MM.1S (cell line): ENCODE data around the gene PCDHB13.
"Not testable (repeated sequence)": the region's sequence is repeated elsewhere in the genome, so short reads cannot be mapped to it uniquely, and the experiment has no call there.

ENCODE experiments used
- DNase-seq: peaks from one replicate; pipeline ENCODE4 v3.0.0-alpha.2; 2015
- H2AFZ ChIP-seq: fragments of 300-600 bp; sonication (generic); 2 replicates; pipeline ENCODE4 v1.6.0; 2016; ENCODE audit warnings: antibody characterized with exemption, low read length
- H3F3A ChIP-seq: fragments of 300-600 bp; sonication (generic); 2 replicates; pipeline ENCODE4 v1.6.1; 2016; ENCODE audit warnings: mild to moderate bottlenecking, antibody characterized with exemption, low read length, moderate library complexity, mixed read lengths; ENCODE audit not compliant: insufficient read depth
- H3K27ac ChIP-seq: fragments of 300-600 bp; sonication (generic); 2 replicates; pipeline ENCODE4 v1.5.1; 2016; ENCODE audit warnings: mild to moderate bottlenecking, low read length
- H3K27me3 ChIP-seq: fragments of 300-600 bp; sonication (generic); replicated peaks from 2 replicates; pipeline ENCODE4 v1.6.0; 2016; ENCODE audit warnings: low read length; ENCODE audit not compliant: insufficient read depth
- H3K36me3 ChIP-seq: fragments of 300-600 bp; sonication (generic); replicated peaks from 2 replicates; pipeline ENCODE4 v1.6.1; 2016; ENCODE audit warnings: mild to moderate bottlenecking, low read length, mixed read lengths; ENCODE audit not compliant: insufficient read depth
- H3K4me1 ChIP-seq: fragments of 300-600 bp; sonication (generic); 2 replicates; pipeline ENCODE4 v1.6.1; 2016; ENCODE audit warnings: low read length, mixed read lengths
- H3K4me2 ChIP-seq: fragments of 300-600 bp; sonication (generic); 2 replicates; pipeline ENCODE4 v1.6.0; 2016; ENCODE audit warnings: low read depth, low read length
- H3K4me3 ChIP-seq: fragments of 300-600 bp; sonication (generic); 2 replicates; pipeline ENCODE4 v1.5.1; 2016; ENCODE audit warnings: low read length, mixed read lengths
- H3K79me2 ChIP-seq: fragments of 300-600 bp; sonication (generic); 2 replicates; pipeline ENCODE4 v1.6.1; 2016; ENCODE audit warnings: mixed run types, low read length, mixed read lengths
- H3K9ac ChIP-seq: fragments of 300-600 bp; sonication (generic); 2 replicates; pipeline ENCODE4 v1.6.1; 2016; ENCODE audit warnings: low read length, mixed read lengths
- H3K9me2 ChIP-seq: fragments of 300-600 bp; sonication (generic); replicated peaks from 2 replicates; pipeline ENCODE4 v1.6.1; 2016; ENCODE audit warnings: mild to moderate bottlenecking, low read length, mixed read lengths; ENCODE audit not compliant: insufficient read depth
- H3K9me3 ChIP-seq: fragments of 300-600 bp; sonication (generic); replicated peaks from 2 replicates; pipeline ENCODE4 v1.6.1; 2016; ENCODE audit warnings: mild to moderate bottlenecking, low read length, mixed read lengths; ENCODE audit not compliant: insufficient read depth
- H4K20me1 ChIP-seq: fragments of 300-600 bp; sonication (generic); 2 replicates; pipeline ENCODE4 v1.6.1; 2016; ENCODE audit warnings: mild to moderate bottlenecking, low read length, moderate library complexity, mixed read lengths; ENCODE audit not compliant: insufficient read depth
- EZH2 ChIP-seq: fragments of 300-600 bp; sonication (generic); optimal IDR thresholded peaks from 2 replicates; pipeline ENCODE3; 2017; ENCODE audit warnings: low read depth, mild to moderate bottlenecking, antibody characterized with exemption, low read length, mixed read lengths
- EZH2phosphoT487 ChIP-seq: fragments of 300-600 bp; sonication (generic); IDR thresholded peaks from 2 replicates; pipeline ENCODE4 v1.6.1; 2018; ENCODE audit warnings: antibody characterized with exemption, low read length
- TF ChIP-seq, protein P1 (sequence below): fragments of 300-600 bp; sonication (generic); IDR thresholded peaks from 2 replicates; pipeline ENCODE4 v1.5.1; 2016; ENCODE audit warnings: antibody characterized with exemption, low read length, mixed read lengths

The PCDHB13 gene

DNA sequence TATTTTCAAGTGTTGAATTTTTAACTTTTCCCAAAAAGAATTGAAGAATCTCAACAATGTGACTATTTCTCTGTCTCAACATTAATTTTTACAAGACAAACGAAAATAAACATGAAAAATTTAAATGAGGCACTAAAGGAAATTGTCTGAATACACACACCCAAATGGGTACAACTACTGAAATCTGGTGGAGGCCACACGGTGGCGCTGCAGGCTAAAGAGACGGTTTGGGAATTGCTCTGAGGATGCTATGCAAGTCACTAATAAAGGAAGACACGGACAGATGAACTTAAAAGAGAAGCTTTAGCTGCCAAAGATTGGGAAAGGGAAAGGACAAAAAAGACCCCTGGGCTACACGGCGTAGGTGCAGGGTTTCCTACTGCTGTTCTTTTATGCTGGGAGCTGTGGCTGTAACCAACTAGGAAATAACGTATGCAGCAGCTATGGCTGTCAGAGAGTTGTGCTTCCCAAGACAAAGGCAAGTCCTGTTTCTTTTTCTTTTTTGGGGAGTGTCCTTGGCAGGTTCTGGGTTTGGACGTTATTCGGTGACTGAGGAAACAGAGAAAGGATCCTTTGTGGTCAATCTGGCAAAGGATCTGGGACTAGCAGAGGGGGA, 21.5 kb upstream of the PCDHB13 start, which contains the start of gene PCDHB10:
Gene PCDHB10 (plus strand): TSS at position 244 of the 616 bp plus-strand sequence. CDS start 200 bp downstream, at position 444.
- H2AFZ ChIP-seq = no peak within 1 kb of the TSS

DNA sequence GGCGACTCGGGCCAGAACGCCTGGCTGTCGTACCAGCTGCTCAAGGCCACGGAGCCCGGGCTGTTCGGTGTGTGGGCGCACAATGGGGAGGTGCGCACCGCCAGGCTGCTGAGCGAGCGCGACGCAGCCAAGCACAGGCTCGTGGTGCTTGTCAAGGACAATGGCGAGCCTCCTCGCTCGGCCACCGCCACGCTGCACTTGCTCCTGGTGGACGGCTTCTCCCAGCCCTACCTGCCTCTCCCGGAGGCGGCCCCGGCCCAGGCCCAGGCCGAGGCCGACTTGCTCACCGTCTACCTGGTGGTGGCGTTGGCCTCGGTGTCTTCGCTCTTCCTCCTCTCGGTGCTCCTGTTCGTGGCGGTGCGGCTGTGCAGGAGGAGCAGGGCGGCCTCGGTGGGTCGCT, 19.4 kb upstream of the PCDHB13 start:
- not testable (repeated sequence) for H3K9ac ChIP-seq, H3K9me3 ChIP-seq, H3K4me3 ChIP-seq, H3K4me2 ChIP-seq, H3K9me2 ChIP-seq, H3K27me3 ChIP-seq, H2AFZ ChIP-seq, H4K20me1 ChIP-seq, H3K4me1 ChIP-seq, H3K36me3 ChIP-seq, H3F3A ChIP-seq, H3K79me2 ChIP-seq, DNase-seq, H3K27ac ChIP-seq

More for the DNA sequence above, 21.5 kb upstream of the PCDHB13 start, which contains the start of gene PCDHB10:
- peak; percentile 59 for DNase-seq
- H3F3A ChIP-seq = no peaks in the 10 kb centered on the region
- H3K9ac ChIP-seq = no peak within 1 kb of the TSS
- no peaks in the 10 kb centered on the region for H4K20me1 ChIP-seq
- no peaks in the 10 kb centered on the region for H3K9me2 ChIP-seq
- no peaks in the 10 kb centered on the region for H3K9me3 ChIP-seq
- no peaks in the 10 kb centered on the region for H3K79me2 ChIP-seq
- H3K4me1 ChIP-seq = no peaks in the 10 kb centered on the region
- no peak within 1 kb of the TSS for H3K27ac ChIP-seq
- H3K27me3 ChIP-seq = no peaks in the 10 kb centered on the region
- H3K36me3 ChIP-seq = no peaks in the 10 kb centered on the region
- H3K4me2 ChIP-seq = no peak within 1 kb of the TSS
- TF ChIP-seq EZH2 (no peak), EZH2phosphoT487 (no peak)
- TF ChIP-seq, protein P1, sequence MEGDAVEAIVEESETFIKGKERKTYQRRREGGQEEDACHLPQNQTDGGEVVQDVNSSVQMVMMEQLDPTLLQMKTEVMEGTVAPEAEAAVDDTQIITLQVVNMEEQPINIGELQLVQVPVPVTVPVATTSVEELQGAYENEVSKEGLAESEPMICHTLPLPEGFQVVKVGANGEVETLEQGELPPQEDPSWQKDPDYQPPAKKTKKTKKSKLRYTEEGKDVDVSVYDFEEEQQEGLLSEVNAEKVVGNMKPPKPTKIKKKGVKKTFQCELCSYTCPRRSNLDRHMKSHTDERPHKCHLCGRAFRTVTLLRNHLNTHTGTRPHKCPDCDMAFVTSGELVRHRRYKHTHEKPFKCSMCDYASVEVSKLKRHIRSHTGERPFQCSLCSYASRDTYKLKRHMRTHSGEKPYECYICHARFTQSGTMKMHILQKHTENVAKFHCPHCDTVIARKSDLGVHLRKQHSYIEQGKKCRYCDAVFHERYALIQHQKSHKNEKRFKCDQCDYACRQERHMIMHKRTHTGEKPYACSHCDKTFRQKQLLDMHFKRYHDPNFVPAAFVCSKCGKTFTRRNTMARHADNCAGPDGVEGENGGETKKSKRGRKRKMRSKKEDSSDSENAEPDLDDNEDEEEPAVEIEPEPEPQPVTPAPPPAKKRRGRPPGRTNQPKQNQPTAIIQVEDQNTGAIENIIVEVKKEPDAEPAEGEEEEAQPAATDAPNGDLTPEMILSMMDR = peak; percentile 88
- no peak within 1 kb of the TSS for H3K4me3 ChIP-seq

DNA sequence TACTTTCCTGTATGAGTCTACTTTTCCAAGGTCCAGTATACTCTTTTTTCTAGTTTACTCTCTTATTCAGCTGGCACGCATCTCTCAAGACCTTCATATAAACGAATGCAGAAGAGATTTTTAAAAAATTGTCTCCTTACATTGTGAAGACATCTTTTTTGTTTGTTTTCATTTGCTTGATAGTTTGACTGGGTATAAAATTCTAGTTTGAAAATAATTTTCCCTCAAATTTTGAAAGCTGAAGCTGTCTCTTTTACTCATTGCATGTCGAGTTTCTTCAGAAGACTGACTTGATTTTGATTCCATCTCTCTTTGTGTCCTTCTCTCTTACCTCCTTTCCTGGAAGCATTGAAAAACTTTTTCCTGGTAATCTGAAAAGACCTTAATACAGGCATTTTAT, 17.4 kb upstream of the PCDHB13 start:
- no peaks in the 10 kb centered on the region for H3K4me1 ChIP-seq
- no peak overlapping the region for H3K4me2 ChIP-seq
- no peaks in the 10 kb centered on the region for H3K36me3 ChIP-seq
- H4K20me1 ChIP-seq = no peaks in the 10 kb centered on the region
- no peaks in the 10 kb centered on the region for H3K79me2 ChIP-seq
- H3K9ac ChIP-seq = no peak overlapping the region
- no peak overlapping the region for H3K4me3 ChIP-seq
- H3K27ac ChIP-seq = no peak overlapping the region
- TF ChIP-seq EZH2phosphoT487 (no peak), EZH2 (no peak)
- TF ChIP-seq, protein P1 = no peak
- H3K9me3 ChIP-seq = no peaks in the 10 kb centered on the region
- no peaks in the 10 kb centered on the region for H3F3A ChIP-seq
- no peaks in the 10 kb centered on the region for H3K27me3 ChIP-seq
- no peak for DNase-seq
- no peak overlapping the region for H2AFZ ChIP-seq
- no peaks in the 10 kb centered on the region for H3K9me2 ChIP-seq
